PC-9 (cell line): Measurements from ENCODE around the gene MRPL18.

Experiments used
- CTCF ChIP-seq: fragments of 200-600 bp; sonication (generic); conservative IDR thresholded peaks from 2 replicates; pipeline ENCODE4 v1.6.1; 2017; ENCODE audit warnings: mixed run types, antibody characterized with exemption, mild to moderate bottlenecking, moderate library complexity
- EZH2 ChIP-seq: fragments of 200-600 bp; sonication (generic); IDR thresholded peaks from 2 replicates; pipeline ENCODE4 v1.8.0; 2017; ENCODE audit warnings: antibody characterized with exemption, low read depth

- TF ChIP-seq CTCF (no peak), EZH2 (no peak)
Observed at GRCh38 chr6:159746759-159747158, 43.5 kb upstream of the MRPL18 start.
